HEK293T (cell line): ENCODE results near the gene CRY1.

Source experiments
- HDGF ChIP-seq: fragments of 450-650 bp; IDR thresholded peaks from 2 replicates; pipeline ENCODE4 v1.6.1; 2017; ENCODE audit warnings: antibody characterized with exemption, borderline replicate concordance
- SP1 ChIP-seq: fragments of 450-650 bp; IDR thresholded peaks from 2 replicates; pipeline ENCODE4 v1.6.1; 2017

- TF ChIP-seq SP1 (no peak), HDGF (no peak)
These were observed 4.4 kb downstream of the CRY1 start for GRCh38 chr12:107088912-107089311.
